K562 (cell line): ENCODE measurements around the gene DCDC2.

Experiments used
- CTCF ChIP-seq, 3 experiments: IDR thresholded peaks in 2 of 3; conservative IDR thresholded peaks in 1 of 3; 2 replicates each; pipeline ENCODE4 v1.5.1; 2011 to 2012; ENCODE audit warnings: low read length in 3 of 3, mild to moderate bottlenecking in 3 of 3, control low read depth in 2 of 3, improper control_type of control experiment in 1 of 3, inconsistent platforms in 1 of 3, low read depth in 1 of 3, mixed read lengths in 1 of 3, moderate library complexity in 1 of 3; ENCODE audit not compliant: insufficient read depth in 2 of 3
- GABPA ChIP-seq: fragments of 200-800 bp; sonication (Bioruptor generic); conservative IDR thresholded peaks from 2 replicates; pipeline ENCODE4 v1.6.1; 2016; ENCODE audit warnings: low read depth, missing genetic modification characterization, missing compliant biosample characterization
- MBD1 ChIP-seq: fragments of 250-450 bp; sonication (Bioruptor Pico); IDR thresholded peaks from 2 replicates; pipeline ENCODE4 v1.8.0; 2022; ENCODE audit warnings: inconsistent platforms
- POLR2A ChIP-seq: fragments of 450-650 bp; conservative IDR thresholded peaks from 2 replicates; pipeline ENCODE4 v1.6.1; 2016
- RNF219 ChIP-seq: fragments of 250-450 bp; sonication (Bioruptor Pico); IDR thresholded peaks from 2 replicates; pipeline ENCODE4 v1.5.0; 2022; ENCODE audit warnings: mild to moderate bottlenecking
- SIN3A ChIP-seq, 2 experiments: fragments of 150-350 bp in 1 of 2; IDR thresholded peaks; 2 replicates each; pipeline ENCODE4 v1.6.1; 2011 to 2016; ENCODE audit warnings: borderline replicate concordance in 2 of 2, low read depth in 2 of 2, low read length in 2 of 2, mild to moderate bottlenecking in 2 of 2, moderate library complexity in 2 of 2; ENCODE audit not compliant: control insufficient read depth in 1 of 2
- TEAD2 ChIP-seq: fragments of 450-650 bp; IDR thresholded peaks from 2 replicates; pipeline ENCODE4 v1.6.1; 2016; ENCODE audit warnings: missing genetic modification characterization, control low read depth, missing compliant biosample characterization
- TEAD4 ChIP-seq, 2 experiments: sonication (generic) in 1 of 2; formaldehyde crosslinking in 1 of 2; IDR thresholded peaks; 2 replicates each; pipeline versions ENCODE4 v1.6.1 to v1.8.0; 2012 to 2022; ENCODE audit warnings: borderline replicate concordance in 1 of 2, inconsistent platforms in 1 of 2, low read length in 1 of 2, mild to moderate bottlenecking in 1 of 2, missing genetic modification reagents in 1 of 2
- ZNF274 ChIP-seq: IDR thresholded peaks from 2 replicates; pipeline ENCODE4 v1.6.1; 2011; ENCODE audit warnings: low read depth, mild to moderate bottlenecking, low read length, moderate library complexity, borderline replicate concordance

- TF ChIP-seq RNF219 (CRISPR knock-in tag) = no peak
- TF ChIP-seq POLR2A = no peak
- no peak for TF ChIP-seq TEAD4 (IDR thresholded peaks at IDR 0.05; ENCODE audit: low read length)
- TF ChIP-seq TEAD4 (CRISPR knock-in tag; IDR thresholded peaks at IDR 0.05; ENCODE audit: borderline replicate concordance) = no peak
- no peak for TF ChIP-seq GABPA (tag)
- no peak for TF ChIP-seq MBD1 (CRISPR knock-in tag)
- TF ChIP-seq CTCF (IDR thresholded peaks at IDR 0.05 in 2 of 3, conservative IDR thresholded peaks at IDR 0.05 in 1 of 3; ENCODE audit: insufficient read depth in 2 of 3, low read depth in 1 of 3, low read length in 3 of 3) = no peak
- TF ChIP-seq SIN3A (IDR thresholded peaks at IDR 0.05; ENCODE audit: borderline replicate concordance in 2 of 2, control insufficient read depth in 1 of 2, low read depth in 2 of 2, low read length in 2 of 2) = no peak
- TF ChIP-seq ZNF274 = no peak
- no peak for TF ChIP-seq TEAD2 (tag)
These were observed 25.5 kb downstream of the DCDC2 start for GRCh38 chr6:24332317-24332716.
